Erythroblast (primary cell): ENCODE data around the gene RNF138.

Experiments
- GATA1 ChIP-seq: IDR thresholded peaks from 2 replicates; pipeline ENCODE4 v1.6.1; 2011; ENCODE audit warnings: low read depth, mild to moderate bottlenecking, control low read depth, low read length, moderate library complexity
- POLR2A ChIP-seq: IDR thresholded peaks from 2 replicates; pipeline ENCODE4 v1.6.1; 2011; ENCODE audit warnings: mild to moderate bottlenecking, low read length

DNA sequence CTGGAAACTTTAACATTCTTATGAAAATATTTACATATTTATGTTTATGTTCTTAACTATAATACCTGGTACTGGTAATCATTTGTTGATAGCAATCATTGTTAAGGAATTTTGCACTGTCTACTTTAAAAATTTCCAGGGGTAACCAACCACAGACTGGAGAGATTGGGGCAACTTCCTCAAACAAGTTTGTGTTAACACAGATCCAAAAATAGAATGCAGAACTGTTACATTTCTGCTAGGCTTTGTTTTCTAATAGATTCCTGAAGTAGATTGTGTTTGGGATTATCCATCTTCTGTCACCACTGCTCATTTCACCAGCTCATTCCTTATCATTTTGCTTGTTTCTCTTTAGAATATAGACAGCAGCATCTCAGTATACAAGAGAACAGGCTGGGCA is 49.3 kb upstream of the RNF138 start:
- TF ChIP-seq POLR2A: no peak
- TF ChIP-seq GATA1: no peak
